Measurements from ENCODE around the gene IPO9. TPM values are rescaled to one million over a fixed set of nuclear protein-coding genes. Genes with fewer than 3 reads are reported as not detected.

Gene IPO9
- total RNA-seq, 1 experiment from 2014 or later: 106 TPM

- Histone ChIP-seq H3K36me3 (ENCODE audit: control insufficient read depth, insufficient read depth, low read length) (no peaks in the 10 kb centered on the region), H3K9me3 (ENCODE audit: control insufficient read depth, insufficient read depth, low read depth, low read length) (no peaks in the 10 kb centered on the region), H3K4me3 (ENCODE audit: low read depth in 2 of 2, low read length in 2 of 2) (no peak overlapping the region), H3K27ac (ENCODE audit: low read length) (no peak overlapping the region), H3K27me3 (ENCODE audit: control insufficient read depth, insufficient read depth, low read length) (peaks cover 3% of the 10 kb centered on the region; the same call in 1 of the 2 replicates), H3K4me1 (ENCODE audit: control insufficient read depth, insufficient read depth, low read length) (no peaks in the 10 kb centered on the region)
- ChIA-PET CTCF (no interaction called here), POLR2A (no interaction called here)
- no peak for TF ChIP-seq POLR2AphosphoS5 (IDR thresholded peaks at IDR 0.05; ENCODE audit: low read depth, low read length)
- TF ChIP-seq, protein P1, sequence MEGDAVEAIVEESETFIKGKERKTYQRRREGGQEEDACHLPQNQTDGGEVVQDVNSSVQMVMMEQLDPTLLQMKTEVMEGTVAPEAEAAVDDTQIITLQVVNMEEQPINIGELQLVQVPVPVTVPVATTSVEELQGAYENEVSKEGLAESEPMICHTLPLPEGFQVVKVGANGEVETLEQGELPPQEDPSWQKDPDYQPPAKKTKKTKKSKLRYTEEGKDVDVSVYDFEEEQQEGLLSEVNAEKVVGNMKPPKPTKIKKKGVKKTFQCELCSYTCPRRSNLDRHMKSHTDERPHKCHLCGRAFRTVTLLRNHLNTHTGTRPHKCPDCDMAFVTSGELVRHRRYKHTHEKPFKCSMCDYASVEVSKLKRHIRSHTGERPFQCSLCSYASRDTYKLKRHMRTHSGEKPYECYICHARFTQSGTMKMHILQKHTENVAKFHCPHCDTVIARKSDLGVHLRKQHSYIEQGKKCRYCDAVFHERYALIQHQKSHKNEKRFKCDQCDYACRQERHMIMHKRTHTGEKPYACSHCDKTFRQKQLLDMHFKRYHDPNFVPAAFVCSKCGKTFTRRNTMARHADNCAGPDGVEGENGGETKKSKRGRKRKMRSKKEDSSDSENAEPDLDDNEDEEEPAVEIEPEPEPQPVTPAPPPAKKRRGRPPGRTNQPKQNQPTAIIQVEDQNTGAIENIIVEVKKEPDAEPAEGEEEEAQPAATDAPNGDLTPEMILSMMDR (IDR thresholded peaks at IDR 0.05): no peak
- TF ChIP-seq, protein P2, sequence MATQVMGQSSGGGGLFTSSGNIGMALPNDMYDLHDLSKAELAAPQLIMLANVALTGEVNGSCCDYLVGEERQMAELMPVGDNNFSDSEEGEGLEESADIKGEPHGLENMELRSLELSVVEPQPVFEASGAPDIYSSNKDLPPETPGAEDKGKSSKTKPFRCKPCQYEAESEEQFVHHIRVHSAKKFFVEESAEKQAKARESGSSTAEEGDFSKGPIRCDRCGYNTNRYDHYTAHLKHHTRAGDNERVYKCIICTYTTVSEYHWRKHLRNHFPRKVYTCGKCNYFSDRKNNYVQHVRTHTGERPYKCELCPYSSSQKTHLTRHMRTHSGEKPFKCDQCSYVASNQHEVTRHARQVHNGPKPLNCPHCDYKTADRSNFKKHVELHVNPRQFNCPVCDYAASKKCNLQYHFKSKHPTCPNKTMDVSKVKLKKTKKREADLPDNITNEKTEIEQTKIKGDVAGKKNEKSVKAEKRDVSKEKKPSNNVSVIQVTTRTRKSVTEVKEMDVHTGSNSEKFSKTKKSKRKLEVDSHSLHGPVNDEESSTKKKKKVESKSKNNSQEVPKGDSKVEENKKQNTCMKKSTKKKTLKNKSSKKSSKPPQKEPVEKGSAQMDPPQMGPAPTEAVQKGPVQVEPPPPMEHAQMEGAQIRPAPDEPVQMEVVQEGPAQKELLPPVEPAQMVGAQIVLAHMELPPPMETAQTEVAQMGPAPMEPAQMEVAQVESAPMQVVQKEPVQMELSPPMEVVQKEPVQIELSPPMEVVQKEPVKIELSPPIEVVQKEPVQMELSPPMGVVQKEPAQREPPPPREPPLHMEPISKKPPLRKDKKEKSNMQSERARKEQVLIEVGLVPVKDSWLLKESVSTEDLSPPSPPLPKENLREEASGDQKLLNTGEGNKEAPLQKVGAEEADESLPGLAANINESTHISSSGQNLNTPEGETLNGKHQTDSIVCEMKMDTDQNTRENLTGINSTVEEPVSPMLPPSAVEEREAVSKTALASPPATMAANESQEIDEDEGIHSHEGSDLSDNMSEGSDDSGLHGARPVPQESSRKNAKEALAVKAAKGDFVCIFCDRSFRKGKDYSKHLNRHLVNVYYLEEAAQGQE (IDR thresholded peaks at IDR 0.05; ENCODE audit: insufficient read depth in 1 of 2, low read depth in 2 of 2, low read length in 1 of 2): no peak
- BruUV-seq (replicated peaks): no TSS peak
- in situ Hi-C loops (cut with HindIII; ENCODE audit: low pct_unique_long_range_greater_than_20kb, low sequenced_read_pairs): no loop called here
- DNase-seq (ENCODE audit: low read depth, low spot score): no peak
- no peak for ATAC-seq
- intact Hi-C loops (cut with micrococcal nuclease; ENCODE audit: unreplicated experiment): no loop called here
These were observed 99.3 kb downstream of the IPO9 start for GRCh38 chr1:201928266-201928665.

GRCh38 chr1:201930137-201930536, 101.2 kb downstream of the IPO9 start:
- ATAC-seq (no peak), DNase-seq (ENCODE audit: low read depth, low spot score) (no peak)
- Histone ChIP-seq H3K27ac (ENCODE audit: low read length) (no peak overlapping the region), H3K27me3 (ENCODE audit: control insufficient read depth, insufficient read depth, low read length) (peaks cover 6% of the 10 kb centered on the region), H3K4me3 (ENCODE audit: low read depth in 2 of 2, low read length in 2 of 2) (no peak overlapping the region), H3K9me3 (ENCODE audit: control insufficient read depth, insufficient read depth, low read depth, low read length) (no peaks in the 10 kb centered on the region), H3K4me1 (ENCODE audit: control insufficient read depth, insufficient read depth, low read length) (no peaks in the 10 kb centered on the region), H3K36me3 (ENCODE audit: control insufficient read depth, insufficient read depth, low read length) (no peaks in the 10 kb centered on the region)
- ChIA-PET CTCF (no interaction called here), POLR2A (no interaction called here)
- intact Hi-C loops (cut with micrococcal nuclease; ENCODE audit: unreplicated experiment): no loop called here
- no TSS peak for BruUV-seq (replicated peaks)
- TF ChIP-seq POLR2AphosphoS5 (IDR thresholded peaks at IDR 0.05; ENCODE audit: low read depth, low read length) (no peak), SIN3A (IDR thresholded peaks at IDR 0.05; ENCODE audit: borderline replicate concordance, insufficient read depth, low read depth, low read length) (no peak), TCF7L2 (IDR thresholded peaks at IDR 0.05; ENCODE audit: low read depth, low read length) (no peak)
- TF ChIP-seq, protein P2 (IDR thresholded peaks at IDR 0.05; ENCODE audit: insufficient read depth in 1 of 2, low read depth in 2 of 2, low read length in 1 of 2): no peak
- TF ChIP-seq, protein P1 (IDR thresholded peaks at IDR 0.05): no peak
- in situ Hi-C loops (cut with HindIII; ENCODE audit: low pct_unique_long_range_greater_than_20kb, low sequenced_read_pairs): no loop called here
